H1 (cell line): ENCODE data around the gene VASH1. TPM values are rescaled to one million over a fixed set of nuclear protein-coding genes. Genes with fewer than 3 reads are reported as not detected.

ENCODE experiments used
- CTCF ChIA-PET: fragments of 300-600 bp; sonication (Branson Sonifier 250); formaldehyde crosslinking; loops from one replicate; lab custom pipeline; 2021; ENCODE audit not compliant: partially characterized antibody; lab: Charles Lee
- POLR2A ChIA-PET: fragments of 300-600 bp; sonication (Branson Sonifier 250); formaldehyde crosslinking; loops from one replicate; lab custom pipeline; 2021; ENCODE audit warnings: inconsistent platforms; ENCODE audit not compliant: partially characterized antibody; lab: Charles Lee
- DNase-seq, 2 experiments: peaks; one replicate each; pipeline versions ENCODE4 v3.0.0 to v3.0.0-alpha.2; 2010 to 2022; ENCODE audit warnings: low spot score in 2 of 2, low read depth in 1 of 2, mixed read lengths in 1 of 2
- FAIRE-seq: peaks from 2 replicates; lab custom pipeline; 2011; peaks lifted over from hg19 to GRCh38; lab: Jason Lieb, UNC
- H2AFZ ChIP-seq: 2 replicates; pipeline ENCODE4 v1.8.1; 2012; ENCODE audit warnings: low read length, inconsistent platforms
- H2AK5ac ChIP-seq: 2 replicates; pipeline ENCODE4 v1.6.1; 2013; ENCODE audit warnings: low read depth, low read length
- H2BK120ac ChIP-seq: replicated peaks from 2 replicates; pipeline ENCODE3; 2013; ENCODE audit warnings: low read depth, low read length, inconsistent platforms
- H2BK12ac ChIP-seq: 2 replicates; pipeline ENCODE4 v1.6.1; 2013; ENCODE audit warnings: low read depth, low read length
- H2BK15ac ChIP-seq: 2 replicates; pipeline ENCODE4 v1.6.1; 2013; ENCODE audit warnings: low read length
- H2BK20ac ChIP-seq: 2 replicates; pipeline ENCODE4 v1.6.1; 2013; ENCODE audit warnings: low read length
- H2BK5ac ChIP-seq: 2 replicates; pipeline ENCODE4 v1.6.1; 2013; ENCODE audit warnings: low read depth, low read length
- H3K14ac ChIP-seq: 2 replicates; pipeline ENCODE4 v1.6.1; 2013; ENCODE audit warnings: inconsistent platforms; ENCODE audit not compliant: insufficient read length
- H3K18ac ChIP-seq: 2 replicates; pipeline ENCODE4 v1.6.1; 2013; ENCODE audit warnings: low read length; ENCODE audit errors: extremely low read depth
- H3K23ac ChIP-seq: 2 replicates; pipeline ENCODE4 v1.6.1; 2013; ENCODE audit warnings: inconsistent platforms; ENCODE audit not compliant: insufficient read length
- H3K23me2 ChIP-seq: 2 replicates; pipeline ENCODE4 v1.6.1; 2013; ENCODE audit warnings: low read depth, low read length
- H3K27ac ChIP-seq: 2 replicates; pipeline ENCODE4 v1.6.1; 2011; ENCODE audit warnings: low read depth, low read length, inconsistent platforms
- H3K27me3 ChIP-seq, 4 experiments: replicated peaks in 1 of 4; 1 replicate in 1 of 4; 2 replicates in 3 of 4; pipeline versions ENCODE4 v1.6.1 to v1.8.1; 2011 to 2013; ENCODE audit warnings: low read length in 3 of 4, mild to moderate bottlenecking in 3 of 4, inconsistent platforms in 2 of 4, mixed read lengths in 2 of 4, moderate library complexity in 1 of 4; ENCODE audit not compliant: control insufficient read depth in 3 of 4, insufficient read depth in 3 of 4; ENCODE audit errors: extremely low read depth in 1 of 4
- H3K36me3 ChIP-seq, 4 experiments: 2 replicates each; pipeline versions ENCODE4 v1.6.1 to v1.8.1; 2011 to 2013; ENCODE audit warnings: mild to moderate bottlenecking in 4 of 4, low read length in 3 of 4, moderate library complexity in 2 of 4, control low read depth in 1 of 4, inconsistent platforms in 1 of 4; ENCODE audit not compliant: insufficient read depth in 4 of 4, control insufficient read depth in 2 of 4
- H3K4ac ChIP-seq: replicated peaks from 2 replicates; pipeline ENCODE3; 2013; ENCODE audit warnings: low read length, low read depth, mixed read lengths, inconsistent platforms; ENCODE audit not compliant: insufficient read length
- H3K4me1 ChIP-seq, 4 experiments: replicated peaks in 1 of 4; 1 replicate in 1 of 4; 2 replicates in 3 of 4; pipeline versions ENCODE4 v1.6.1 to v1.8.1; 2011 to 2013; ENCODE audit warnings: low read length in 3 of 4, inconsistent platforms in 2 of 4, mixed read lengths in 1 of 4; ENCODE audit not compliant: insufficient read depth in 4 of 4, control insufficient read depth in 3 of 4
- H3K4me2 ChIP-seq, 2 experiments: 2 replicates each; pipeline versions ENCODE4 v1.6.1 to v1.8.1; 2011 to 2013; ENCODE audit warnings: low read depth in 2 of 2, low read length in 2 of 2, control low read depth in 1 of 2, inconsistent platforms in 1 of 2, mild to moderate bottlenecking in 1 of 2; ENCODE audit not compliant: insufficient read depth in 1 of 2
- H3K4me3 ChIP-seq, 4 experiments: fragments of 200-600, 300-600 bp in 1 of 4; sonication (generic), shearing (Covaris generic), sonication (Bioruptor Twin) in 1 of 4; 2 replicates each; pipeline versions ENCODE4 v1.5.1 to v1.8.1; 2011 to 2016; ENCODE audit warnings: low read length in 4 of 4, low read depth in 3 of 4, control low read depth in 2 of 4, inconsistent platforms in 2 of 4, mild to moderate bottlenecking in 2 of 4, mixed read lengths in 1 of 4, moderate library complexity in 1 of 4; ENCODE audit not compliant: insufficient read depth in 2 of 4; ENCODE audit errors: extremely low read depth in 1 of 4
- H3K56ac ChIP-seq: replicated peaks from 2 replicates; pipeline ENCODE3; 2013; ENCODE audit warnings: low read depth, mild to moderate bottlenecking, mixed read lengths, low read length, inconsistent platforms; ENCODE audit not compliant: insufficient read length
- H3K79me1 ChIP-seq: 2 replicates; pipeline ENCODE4 v1.6.1; 2013; ENCODE audit warnings: low read depth, low read length, control low read depth
- H3K79me2 ChIP-seq, 2 experiments: 2 replicates each; pipeline versions ENCODE4 v1.6.1 to v1.8.1; 2012 to 2013; ENCODE audit warnings: low read length in 2 of 2, mild to moderate bottlenecking in 2 of 2, inconsistent platforms in 1 of 2; ENCODE audit not compliant: insufficient read depth in 2 of 2, control insufficient read depth in 1 of 2
- H3K9ac ChIP-seq, 4 experiments: replicated peaks in 1 of 4; 1 replicate in 1 of 4; 2 replicates in 3 of 4; pipeline versions ENCODE4 v1.6.1 to v1.8.1; 2011 to 2013; ENCODE audit warnings: low read depth in 3 of 4, low read length in 3 of 4, control low read depth in 2 of 4, mild to moderate bottlenecking in 2 of 4, moderate library complexity in 2 of 4, inconsistent platforms in 1 of 4; ENCODE audit errors: extremely low read depth in 1 of 4
- H3K9me3 ChIP-seq, 2 experiments: 2 replicates each; pipeline versions ENCODE4 v1.6.1 to v1.8.1; 2012 to 2013; ENCODE audit warnings: mild to moderate bottlenecking in 2 of 2, moderate library complexity in 2 of 2, control low read depth in 1 of 2, inconsistent platforms in 1 of 2, low read depth in 1 of 2, low read length in 1 of 2, mixed read lengths in 1 of 2; ENCODE audit not compliant: insufficient read depth in 2 of 2
- H4K20me1 ChIP-seq, 2 experiments: replicated peaks in 1 of 2; 2 replicates each; pipeline versions ENCODE3 to v1.8.1; 2011 to 2013; ENCODE audit warnings: inconsistent platforms in 2 of 2, low read length in 2 of 2, mild to moderate bottlenecking in 1 of 2; ENCODE audit not compliant: insufficient read depth in 2 of 2, control insufficient read depth in 1 of 2
- H4K5ac ChIP-seq: 2 replicates; pipeline ENCODE4 v1.6.1; 2013; ENCODE audit warnings: low read length, low read depth, mixed read lengths, inconsistent platforms; ENCODE audit not compliant: insufficient read length
- H4K8ac ChIP-seq: 2 replicates; pipeline ENCODE4 v1.8.0; 2013; ENCODE audit warnings: mild to moderate bottlenecking, moderate library complexity, low read length, inconsistent platforms; ENCODE audit not compliant: insufficient read depth; ENCODE audit errors: extremely low read depth
- H4K91ac ChIP-seq: replicated peaks from 2 replicates; pipeline ENCODE3; 2013; ENCODE audit warnings: low read length, mixed read lengths, inconsistent platforms; ENCODE audit not compliant: insufficient read length
- HDAC2 ChIP-seq, 2 experiments: fragments of 300-600 bp in 1 of 2; sonication (generic) in 1 of 2; IDR thresholded peaks; 2 replicates each; pipeline ENCODE4 v1.6.1; 2011 to 2012; ENCODE audit warnings: low read depth in 2 of 2, low read length in 2 of 2, mild to moderate bottlenecking in 2 of 2, moderate library complexity in 2 of 2, borderline replicate concordance in 1 of 2, inconsistent platforms in 1 of 2
- HDAC6 ChIP-seq: IDR thresholded peaks from one replicate; pipeline ENCODE4 v1.7.1; 2012; ENCODE audit warnings: low read depth, mild to moderate bottlenecking, inconsistent platforms, low read length, moderate library complexity
- KDM1A ChIP-seq: fragments of 200-600, 300-600 bp; sonication (generic); IDR thresholded peaks from 2 replicates; pipeline ENCODE4 v1.7.1; 2016; ENCODE audit warnings: mild to moderate bottlenecking, low read length, borderline replicate concordance
- NRF1 ChIP-seq: IDR thresholded peaks from 2 replicates; pipeline ENCODE4 v1.6.1; 2011; ENCODE audit warnings: mild to moderate bottlenecking, low read depth, low read length, improper control_type of control experiment
- TEAD4 ChIP-seq: IDR thresholded peaks from 2 replicates; pipeline ENCODE4 v1.6.1; 2012; ENCODE audit warnings: low read depth, low read length, inconsistent platforms, mixed read lengths
- USF2 ChIP-seq: IDR thresholded peaks from 2 replicates; pipeline ENCODE4 v1.6.1; 2011; ENCODE audit warnings: low read length, improper control_type of control experiment
- WGBS, 2 experiments: shearing (Covaris generic) in 1 of 2; methylation state at CpG; one replicate each; pipeline versions ENCODE4 v1.1.6 to v1.1.7; 2013 to 2015; ENCODE audit warnings: low lambda C conversion rate in 2 of 2, mixed read lengths in 2 of 2, inconsistent platforms in 1 of 2, low coverage in 1 of 2, missing lambda C conversion rate in 1 of 2; ENCODE audit not compliant: insufficient replicate concordance in 2 of 2, insufficient coverage in 1 of 2, insufficient read length in 1 of 2; ENCODE audit errors: extremely low coverage in 1 of 2, missing lambda C conversion rate in 1 of 2; 5-methylcytosine and 5-hydroxymethylcytosine counted together
- polyA plus RNA-seq, 7 experiments: library from polyadenylated mRNA; depleted of rRNA in 3 of 7; stranded (reverse) in 5 of 7; unstranded in 2 of 7; fragments of >200 nt in 5 of 7; fragments of 200-250 nt in 2 of 7; gene quantifications; 1 replicate in 5 of 7; 2 replicates in 1 of 7; 4 replicates in 1 of 7; pipeline versions ENCODE4 v1.2.1 to v1.2.3, GENCODE V29; 2011 to 2013; ENCODE audit warnings: missing spikeins in 2 of 7, mixed read lengths in 2 of 7
- total RNA-seq: library from RNA; stranded (reverse); fragmentation: NEBNext Ultra II Directional; extraction: Animal tissue kit (Norgen Biotek cat#: 25700); gene quantifications from 2 replicates; pipeline ENCODE4 v1.2.1, GENCODE V29; 2021

The VASH1 gene
- total and polyA plus RNA-seq, 2 of the 8 experiments (the other 6 are each of a cell fraction or from before 2014, with no cell fraction given), result 3.1 to 6.4 TPM

- H2BK120ac ChIP-seq, result no peak overlapping the region
- no peak overlapping the region for H3K4ac ChIP-seq
- CTCF ChIA-PET, result interaction anchor here (0.8 to 7.0 kb wide), 8 partner anchors 21 to 296 kb away, joined by 3 to 52 read pairs (median 3); no protein-coding TSS in a partner anchor
- no peaks in the 10 kb centered on the region for H3K23me2 ChIP-seq
- 92% methylated on average over 12 of the region's 12 CpGs; no CpG with 5 or more reads in 1 of the 2 experiments for WGBS, 2 experiments
- H3K36me3 ChIP-seq, result peaks cover 15 to 54% (median 47%) of the 10 kb centered on the region in 4 experiments
- FAIRE-seq, result no peak
- no peaks in the 10 kb centered on the region for H3K27me3 ChIP-seq
- no peak overlapping the region for H2BK5ac ChIP-seq
- no peak overlapping the region for H2BK20ac ChIP-seq
- H4K8ac ChIP-seq, result no peak overlapping the region
- H4K20me1 ChIP-seq, result peaks cover 3 to 6% of the 10 kb centered on the region in 2 experiments
- no peaks in the 10 kb centered on the region for H3K9me3 ChIP-seq
- H4K91ac ChIP-seq, result no peak overlapping the region
- no peak for TF ChIP-seq TEAD4
- no peak for TF ChIP-seq USF2
- no peak for TF ChIP-seq KDM1A
- no peak for TF ChIP-seq HDAC6
- TF ChIP-seq NRF1, result no peak
- no peak for TF ChIP-seq HDAC2 (IDR thresholded peaks at IDR 0.05; ENCODE audit: borderline replicate concordance in 1 of 2, low read depth in 2 of 2, low read length in 2 of 2)
- no peak overlapping the region for H2AFZ ChIP-seq
- H4K5ac ChIP-seq, result no peak overlapping the region
- H3K9ac ChIP-seq, result no peak overlapping the region
- H3K23ac ChIP-seq, result no peak overlapping the region
- H3K4me1 ChIP-seq, result peaks cover 0 to 4% (median 1%) of the 10 kb centered on the region in 4 experiments; a peak in 3 of 7 replicates
- H2BK15ac ChIP-seq, result no peak overlapping the region
- H2BK12ac ChIP-seq, result no peak overlapping the region
- no peak for DNase-seq
- no peaks in the 10 kb centered on the region for H3K79me1 ChIP-seq
- no peak overlapping the region for H3K14ac ChIP-seq
- no peak overlapping the region for H3K18ac ChIP-seq
- no peak overlapping the region for H3K4me2 ChIP-seq
- peaks cover 0 to 15% of the 10 kb centered on the region in 2 experiments; a peak in 2 of 4 replicates for H3K79me2 ChIP-seq
- POLR2A ChIA-PET, result interaction anchor here (1.3 to 1.6 kb wide), 2 partner anchors 39 to 45 kb away, joined by 3 read pairs; partner anchors contain the start of gene VASH1
- no peak overlapping the region for H3K27ac ChIP-seq
- no peak overlapping the region for H3K4me3 ChIP-seq
- no peak overlapping the region for H3K56ac ChIP-seq
- no peak overlapping the region for H2AK5ac ChIP-seq
These were observed 45.2 kb downstream of the VASH1 start for GRCh38 chr14:76806446-76806845.
